ENCODE measurements around the gene CFI.

DNA sequence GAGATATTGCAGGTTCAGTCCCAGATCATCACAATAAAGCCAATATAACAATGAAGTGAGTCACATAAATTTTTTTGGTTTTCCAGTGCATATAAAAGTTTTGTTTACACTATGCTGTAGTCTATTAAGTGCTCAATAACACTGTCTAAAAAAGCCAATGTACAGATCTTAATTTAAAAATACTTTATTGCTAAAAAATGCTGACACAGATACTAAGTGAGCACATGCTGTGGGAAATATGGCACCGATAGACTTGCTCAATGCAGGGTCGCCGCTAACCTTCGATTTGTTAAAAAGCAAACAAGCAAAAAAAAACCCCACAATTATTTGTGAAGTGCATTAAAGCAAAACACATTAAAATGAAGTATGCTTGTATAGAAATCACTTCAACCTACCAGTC, 82.2 kb downstream of the CFI start:
- TF ChIP-seq, protein P1, sequence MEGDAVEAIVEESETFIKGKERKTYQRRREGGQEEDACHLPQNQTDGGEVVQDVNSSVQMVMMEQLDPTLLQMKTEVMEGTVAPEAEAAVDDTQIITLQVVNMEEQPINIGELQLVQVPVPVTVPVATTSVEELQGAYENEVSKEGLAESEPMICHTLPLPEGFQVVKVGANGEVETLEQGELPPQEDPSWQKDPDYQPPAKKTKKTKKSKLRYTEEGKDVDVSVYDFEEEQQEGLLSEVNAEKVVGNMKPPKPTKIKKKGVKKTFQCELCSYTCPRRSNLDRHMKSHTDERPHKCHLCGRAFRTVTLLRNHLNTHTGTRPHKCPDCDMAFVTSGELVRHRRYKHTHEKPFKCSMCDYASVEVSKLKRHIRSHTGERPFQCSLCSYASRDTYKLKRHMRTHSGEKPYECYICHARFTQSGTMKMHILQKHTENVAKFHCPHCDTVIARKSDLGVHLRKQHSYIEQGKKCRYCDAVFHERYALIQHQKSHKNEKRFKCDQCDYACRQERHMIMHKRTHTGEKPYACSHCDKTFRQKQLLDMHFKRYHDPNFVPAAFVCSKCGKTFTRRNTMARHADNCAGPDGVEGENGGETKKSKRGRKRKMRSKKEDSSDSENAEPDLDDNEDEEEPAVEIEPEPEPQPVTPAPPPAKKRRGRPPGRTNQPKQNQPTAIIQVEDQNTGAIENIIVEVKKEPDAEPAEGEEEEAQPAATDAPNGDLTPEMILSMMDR (IDR thresholded peaks at IDR 0.05) = no peak
- no peak for TF ChIP-seq EZH2 (IDR thresholded peaks at IDR 0.05)

Measured in neural progenitor cell (in vitro differentiated cells).